ENCODE measurements around the gene XIST. TPM values are rescaled to one million over a fixed set of nuclear protein-coding genes. Genes with fewer than 3 reads are reported as not detected.

The XIST gene
- total RNA-seq, 2 experiments from 2014 or later: not detected

DNA sequence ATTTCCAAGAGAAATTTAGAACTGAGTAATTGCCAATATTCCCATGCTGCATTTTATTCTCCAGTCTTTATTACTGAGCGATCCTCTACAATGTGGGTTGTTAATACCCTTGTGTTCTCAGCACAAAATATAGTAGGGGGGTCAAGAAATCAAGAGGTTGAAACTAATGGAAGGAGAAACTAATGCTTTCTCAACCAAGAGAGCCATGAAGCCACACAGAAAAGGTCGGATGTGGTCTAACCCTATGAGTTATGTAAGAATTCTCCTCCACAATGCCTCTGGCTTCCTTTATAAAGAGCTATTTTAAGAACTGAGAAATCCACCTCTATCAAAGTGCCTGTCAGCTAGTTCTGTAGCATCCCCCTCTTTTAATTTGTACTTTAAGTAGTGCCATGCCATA lies 21.0 kb downstream of the XIST start:
- intact Hi-C loops (cut with micrococcal nuclease): no loop called here
- Mint-ChIP-seq H3K4me3 (no peak overlapping the region), H3K9me3 (no peaks in the 10 kb centered on the region), H3K4me1 (ENCODE audit: low read depth) (no peaks in the 10 kb centered on the region), H3K36me3 (ENCODE audit: low read depth) (no peaks in the 10 kb centered on the region), H3K27me3 (peaks cover 4% of the 10 kb centered on the region), H3K27ac (no peak overlapping the region)
- TF ChIP-seq, protein P1, sequence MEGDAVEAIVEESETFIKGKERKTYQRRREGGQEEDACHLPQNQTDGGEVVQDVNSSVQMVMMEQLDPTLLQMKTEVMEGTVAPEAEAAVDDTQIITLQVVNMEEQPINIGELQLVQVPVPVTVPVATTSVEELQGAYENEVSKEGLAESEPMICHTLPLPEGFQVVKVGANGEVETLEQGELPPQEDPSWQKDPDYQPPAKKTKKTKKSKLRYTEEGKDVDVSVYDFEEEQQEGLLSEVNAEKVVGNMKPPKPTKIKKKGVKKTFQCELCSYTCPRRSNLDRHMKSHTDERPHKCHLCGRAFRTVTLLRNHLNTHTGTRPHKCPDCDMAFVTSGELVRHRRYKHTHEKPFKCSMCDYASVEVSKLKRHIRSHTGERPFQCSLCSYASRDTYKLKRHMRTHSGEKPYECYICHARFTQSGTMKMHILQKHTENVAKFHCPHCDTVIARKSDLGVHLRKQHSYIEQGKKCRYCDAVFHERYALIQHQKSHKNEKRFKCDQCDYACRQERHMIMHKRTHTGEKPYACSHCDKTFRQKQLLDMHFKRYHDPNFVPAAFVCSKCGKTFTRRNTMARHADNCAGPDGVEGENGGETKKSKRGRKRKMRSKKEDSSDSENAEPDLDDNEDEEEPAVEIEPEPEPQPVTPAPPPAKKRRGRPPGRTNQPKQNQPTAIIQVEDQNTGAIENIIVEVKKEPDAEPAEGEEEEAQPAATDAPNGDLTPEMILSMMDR (IDR thresholded peaks at IDR 0.05): no peak
- ChIA-PET CTCF (no interaction called here), POLR2A (no interaction called here)
- no peak for ATAC-seq
- DNase-seq: no peak

DNA sequence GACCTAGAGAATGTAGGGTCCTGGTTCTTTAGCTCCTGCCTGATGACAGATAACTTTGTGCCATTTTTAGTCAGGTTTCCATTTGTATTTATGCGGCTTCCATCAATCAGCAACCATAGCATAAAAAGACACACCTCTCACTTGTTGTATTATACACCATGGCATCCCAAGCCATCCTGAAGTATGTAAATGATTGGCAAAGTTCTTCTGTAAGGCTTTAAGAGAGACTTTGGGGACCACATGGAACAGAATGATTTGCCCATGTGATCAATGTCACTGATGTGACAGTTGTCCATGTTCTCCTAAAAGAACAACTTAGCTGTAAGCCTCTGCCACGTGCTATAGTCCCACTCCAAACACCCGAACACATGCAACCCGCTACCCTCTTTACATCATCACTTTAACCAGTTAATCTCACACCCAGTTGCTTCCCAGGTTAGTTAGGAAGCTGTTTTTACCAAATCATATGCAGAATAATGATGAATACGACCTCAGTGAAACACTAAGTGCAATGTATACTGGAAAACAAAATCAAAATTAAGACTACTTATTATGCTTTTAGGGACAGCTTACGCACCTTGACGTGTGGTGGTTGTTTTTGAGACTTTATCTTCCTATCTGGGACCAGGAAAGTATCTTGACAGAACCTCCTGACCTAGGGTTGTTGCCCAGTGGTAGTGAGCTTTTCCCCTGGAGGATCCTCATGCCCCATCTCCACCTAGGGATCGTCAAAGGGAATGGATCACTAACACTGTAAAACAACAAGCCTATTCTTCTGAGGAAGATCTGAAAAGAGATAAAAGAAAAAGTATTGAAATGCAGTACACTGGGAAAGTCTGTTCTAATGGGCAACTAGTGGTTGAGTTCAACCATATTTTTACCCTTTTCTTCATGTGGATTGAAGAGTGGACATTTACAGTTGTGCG lies 21.8 kb downstream of the XIST start:
- H3K36me3 Mint-ChIP-seq (ENCODE audit: low read depth): no peaks in the 10 kb centered on the region
- POLR2A ChIA-PET: no interaction called here
- CTCF ChIA-PET: no interaction called here

DNA sequence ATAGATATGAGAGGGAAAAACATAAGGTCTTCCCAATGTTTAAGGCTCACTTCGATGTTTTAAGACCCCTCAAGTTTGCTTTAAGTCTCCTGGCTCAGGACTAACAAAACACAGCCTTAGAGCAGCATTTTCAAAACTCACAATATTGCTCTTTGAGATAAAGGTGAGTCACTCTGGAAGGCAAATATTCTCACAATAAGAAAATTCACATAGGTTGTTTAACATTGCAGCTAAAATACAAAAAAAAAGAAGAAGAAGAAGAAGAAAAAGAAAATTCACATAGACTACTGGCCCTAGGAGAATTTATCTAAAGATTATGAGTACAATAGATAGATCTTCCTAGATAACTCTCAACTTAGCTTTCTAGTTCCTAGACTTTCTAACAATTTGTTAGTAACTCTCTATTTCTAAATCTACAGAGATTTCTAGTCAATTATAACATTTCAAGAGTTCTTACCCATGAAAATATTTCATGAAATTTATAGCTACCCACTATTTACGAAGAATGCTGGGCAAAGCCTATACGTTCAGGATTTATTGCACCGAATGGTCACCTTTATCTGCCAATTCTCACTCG lies 22.5 kb downstream of the XIST start:
- CTCF ChIA-PET: no interaction called here
- Mint-ChIP-seq H3K36me3 (ENCODE audit: low read depth) (no peaks in the 10 kb centered on the region), H3K4me1 (ENCODE audit: low read depth) (no peaks in the 10 kb centered on the region), H3K4me3 (no peak overlapping the region), H3K27me3 (peaks cover 4% of the 10 kb centered on the region), H3K9me3 (no peaks in the 10 kb centered on the region), H3K27ac (no peak overlapping the region)
- POLR2A ChIA-PET: no interaction called here
- DNase-seq (no peak), ATAC-seq (no peak)
- TF ChIP-seq, protein P1 (IDR thresholded peaks at IDR 0.05): no peak
- intact Hi-C loops (cut with micrococcal nuclease): no loop called here

More for the DNA sequence above, 21.8 kb downstream of the XIST start:
- Mint-ChIP-seq H3K4me1 (ENCODE audit: low read depth) (no peaks in the 10 kb centered on the region), H3K9me3 (no peaks in the 10 kb centered on the region), H3K4me3 (no peak overlapping the region), H3K27me3 (peaks cover 4% of the 10 kb centered on the region), H3K27ac (no peak overlapping the region)
- no peak for DNase-seq
- no peak for ATAC-seq
- TF ChIP-seq, protein P1 (IDR thresholded peaks at IDR 0.05): no peak
- intact Hi-C loops (cut with micrococcal nuclease): no loop called here

DNA sequence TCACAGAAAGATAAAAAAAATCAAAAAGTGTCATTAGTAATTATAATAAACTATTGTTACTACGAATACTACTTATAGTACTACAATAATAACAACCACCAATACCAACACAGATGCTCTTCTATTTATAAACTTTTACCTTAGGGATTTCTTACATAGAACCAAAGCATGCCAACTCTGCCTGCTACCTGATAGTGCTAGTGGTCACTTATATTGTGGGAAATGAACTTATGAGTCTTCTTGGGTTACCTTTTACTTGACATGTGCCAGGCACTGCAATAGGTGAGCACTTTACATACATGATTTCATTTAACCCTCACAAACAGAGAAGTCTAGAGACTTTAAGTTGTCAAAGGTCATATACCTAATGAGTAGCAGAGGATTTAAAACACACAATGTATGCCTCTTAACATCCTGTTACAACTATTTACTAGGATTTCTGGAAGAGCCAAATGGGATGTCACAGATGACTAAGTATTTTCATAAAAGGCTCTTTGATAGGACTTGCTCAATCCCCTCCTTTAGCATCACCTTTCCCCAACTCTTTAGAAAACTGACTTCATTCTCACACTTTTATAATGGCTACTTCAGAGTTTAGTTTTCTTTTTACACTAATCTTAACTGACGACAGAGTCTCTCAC lies 24.3 kb downstream of the XIST start:
- ATAC-seq (no peak), DNase-seq (no peak)
- H3K36me3 Mint-ChIP-seq (ENCODE audit: low read depth): no peaks in the 10 kb centered on the region
- ChIA-PET POLR2A (no interaction called here), CTCF (no interaction called here)
- TF ChIP-seq, protein P1 (IDR thresholded peaks at IDR 0.05): no peak
- H3K4me3 Mint-ChIP-seq: no peak overlapping the region
- H3K27me3 Mint-ChIP-seq: peaks cover 4% of the 10 kb centered on the region
- no peak overlapping the region for H3K27ac Mint-ChIP-seq
- H3K9me3 Mint-ChIP-seq: no peaks in the 10 kb centered on the region
- H3K4me1 Mint-ChIP-seq (ENCODE audit: low read depth): no peaks in the 10 kb centered on the region
- intact Hi-C loops (cut with micrococcal nuclease): no loop called here

DNA sequence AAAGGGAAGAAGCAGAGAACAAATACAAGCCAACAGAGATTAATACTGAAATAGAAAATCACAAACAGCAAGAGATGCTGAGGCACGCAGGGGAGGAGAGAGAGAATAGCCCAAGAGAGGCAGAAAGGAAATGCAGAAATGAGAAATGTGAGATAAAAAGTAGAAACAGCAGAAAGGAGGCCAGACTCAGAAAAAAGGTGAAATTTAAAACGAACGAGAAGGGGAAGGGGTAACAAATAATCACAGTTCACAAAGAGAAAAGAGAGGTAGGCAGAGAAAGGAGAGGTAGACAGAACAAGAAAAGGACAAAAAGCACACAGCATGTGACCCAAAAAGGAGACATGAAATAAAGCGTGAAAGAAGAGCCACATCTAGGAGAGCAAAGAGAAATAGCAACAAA lies 25.1 kb downstream of the XIST start:
- intact Hi-C loops (cut with micrococcal nuclease): no loop called here
- ChIA-PET POLR2A (no interaction called here), CTCF (no interaction called here)
- no peaks in the 10 kb centered on the region for H3K9me3 Mint-ChIP-seq
- H3K4me3 Mint-ChIP-seq: no peak overlapping the region
- DNase-seq (no peak), ATAC-seq (no peak)
- H3K27ac Mint-ChIP-seq: no peak overlapping the region
- no peaks in the 10 kb centered on the region for H3K36me3 Mint-ChIP-seq (ENCODE audit: low read depth)
- peaks cover 4% of the 10 kb centered on the region for H3K27me3 Mint-ChIP-seq
- TF ChIP-seq, protein P1 (IDR thresholded peaks at IDR 0.05): no peak
- H3K4me1 Mint-ChIP-seq (ENCODE audit: low read depth): no peaks in the 10 kb centered on the region

Data from activated CD8-positive, alpha-beta T cell treated with anti-CD3 and anti-CD28 coated beads for 36 hours (primary cell).